Anterior cingulate cortex (tissue), 58 donors: ENCODE results near the gene MICU2.
A peak's percentile ranks its signal among the peaks of the same experiment; 100 is the strongest.

Experiments
- DNase-seq, 58 donors: peaks; one replicate each; lab custom pipeline; 2025; lab: John Stamatoyannopoulos, UW

The MICU2 gene

DNA sequence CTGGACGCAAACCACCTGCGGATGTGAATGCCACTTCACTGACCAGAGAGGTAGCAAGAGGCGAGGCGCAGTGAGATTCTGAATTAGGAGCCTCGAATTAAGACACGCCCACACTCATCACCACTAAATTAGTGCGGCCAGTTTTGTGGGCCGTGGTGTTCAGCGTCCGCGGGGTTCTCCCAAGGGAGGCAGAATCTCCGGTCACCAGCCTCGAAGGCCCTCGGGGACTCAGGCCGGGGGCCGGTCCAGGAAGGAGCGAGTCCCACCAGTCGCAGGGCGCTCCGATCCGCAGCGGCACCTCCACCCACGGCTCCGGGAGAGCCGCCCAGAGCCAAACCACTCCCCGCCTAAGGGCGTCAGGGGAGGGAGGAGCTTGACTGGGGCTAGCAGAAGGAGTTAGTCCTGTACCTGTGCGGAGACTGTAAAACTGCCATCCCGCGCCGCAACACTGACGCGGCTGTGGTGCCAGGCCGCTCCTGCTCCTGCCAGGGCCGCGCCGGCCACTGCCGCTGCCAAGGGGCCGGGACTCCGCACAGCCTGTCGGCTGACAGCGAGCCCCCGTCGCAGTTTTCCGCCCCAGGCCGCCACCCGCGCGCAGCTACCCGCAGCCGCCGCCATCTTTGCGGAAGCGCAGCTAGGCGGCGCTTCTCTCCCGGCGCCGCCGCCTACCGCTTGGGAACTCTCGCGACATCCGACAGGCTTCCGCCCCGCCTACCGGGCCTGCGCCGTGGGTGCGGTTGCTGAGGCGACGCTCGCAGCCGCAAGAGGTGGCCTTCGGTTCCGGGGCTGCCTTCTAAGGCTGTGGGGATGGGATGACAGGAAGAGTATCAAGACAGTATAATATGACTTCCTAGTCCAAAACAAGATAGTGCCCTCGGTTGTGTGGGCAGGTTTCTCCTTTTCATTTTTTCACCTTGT is at the start of gene MICU2:
MICU2 (minus strand) TSS at position 640 of the 918 bp plus-strand sequence; CDS start at position 618, 22 bp downstream.
- peak; percentile 46 to 95 (median 87) for DNase-seq

- no peak for DNase-seq
Observed at GRCh38 chr13:21641629-21642028, 37.7 kb upstream of the MICU2 start.

DNA sequence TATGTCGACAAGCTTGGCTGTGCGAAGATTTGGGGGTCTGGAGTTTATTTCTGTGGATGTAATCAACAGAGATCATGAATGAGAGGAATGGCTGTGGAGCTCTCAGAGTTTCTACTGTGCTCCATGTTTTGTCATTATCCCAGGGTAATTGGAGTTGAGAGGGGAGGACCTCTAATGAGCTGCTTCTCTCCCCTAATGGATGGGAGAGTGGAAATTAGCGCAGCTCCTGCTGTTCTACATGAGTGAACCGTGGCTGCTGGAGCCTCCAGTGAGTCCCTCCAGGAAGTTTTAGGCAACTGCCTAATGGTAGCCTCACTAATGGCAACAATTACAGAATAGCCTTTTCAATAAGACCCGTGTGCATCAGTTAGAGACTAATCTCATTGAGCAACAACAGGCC is 35.6 kb upstream of the MICU2 start:
- no peak for DNase-seq

DNA sequence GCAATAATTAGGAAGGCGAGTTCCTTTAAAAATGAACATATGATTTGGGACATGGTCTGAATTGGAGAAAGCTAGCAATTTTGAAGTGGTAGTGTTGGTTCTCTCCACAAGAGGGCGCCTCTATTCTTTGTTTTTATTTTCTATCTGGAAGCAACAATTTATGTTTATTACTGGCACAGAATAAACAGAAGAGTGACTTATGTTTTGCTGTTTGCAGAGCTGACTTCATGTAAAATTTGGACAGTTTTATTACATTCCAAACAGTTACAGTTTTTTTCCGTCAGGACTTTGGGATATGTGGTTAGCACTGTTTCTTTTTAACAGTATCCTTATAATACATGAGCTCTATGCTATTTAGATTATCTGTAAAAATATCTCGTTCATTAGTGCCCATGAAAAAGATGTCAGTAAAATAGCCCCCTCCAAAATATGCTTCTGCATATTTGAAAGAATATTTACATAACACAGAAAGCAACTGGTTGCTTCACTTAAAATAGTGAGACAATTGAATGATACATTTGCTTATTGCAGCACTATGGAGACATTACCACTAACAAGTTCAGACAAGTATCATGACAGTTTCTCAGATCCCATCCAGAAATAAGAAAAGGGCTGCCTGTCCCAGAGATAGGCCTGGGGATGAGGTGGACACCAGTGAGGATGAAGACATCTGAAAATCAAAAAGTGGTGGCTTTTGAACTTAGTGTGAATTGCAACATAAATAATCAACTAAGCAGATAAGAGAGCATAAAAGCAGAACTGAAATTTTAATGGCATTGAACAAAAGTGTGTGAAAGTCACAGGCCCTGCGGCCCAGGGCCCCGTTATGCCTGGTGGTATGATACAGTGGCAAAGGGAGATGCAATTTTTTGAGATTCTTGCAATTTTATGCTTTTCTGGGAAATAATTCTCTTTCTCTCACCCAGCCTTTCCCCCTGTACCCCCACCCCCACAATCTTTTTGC is 34.6 kb upstream of the MICU2 start:
- DNase-seq = peak in 3 of 58 donors; percentile 6 to 19 (median 9)

GRCh38 chr13:21637296-21637695 is 33.3 kb upstream of the MICU2 start:
- DNase-seq = no peak

DNA sequence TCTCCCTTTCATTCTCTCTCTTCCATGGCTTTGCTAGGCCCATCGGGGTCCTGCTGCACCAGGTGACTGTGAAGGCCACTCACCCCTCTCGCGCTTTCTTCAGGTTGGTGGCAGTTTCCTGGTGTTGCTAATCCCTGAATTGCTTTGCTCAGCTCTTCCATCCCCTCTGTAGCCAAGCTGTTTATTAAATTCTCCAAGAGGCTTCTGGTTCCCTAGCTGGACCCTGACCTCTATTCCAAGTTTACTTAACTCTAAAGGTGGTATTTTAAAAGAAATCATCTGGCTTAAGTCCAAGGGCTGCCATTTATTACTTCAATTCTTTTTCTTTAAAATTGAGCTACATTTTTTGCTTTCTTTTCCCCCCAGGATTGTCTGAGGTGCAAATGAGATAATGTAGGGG is 32.7 kb upstream of the MICU2 start:
- no peak for DNase-seq

DNA sequence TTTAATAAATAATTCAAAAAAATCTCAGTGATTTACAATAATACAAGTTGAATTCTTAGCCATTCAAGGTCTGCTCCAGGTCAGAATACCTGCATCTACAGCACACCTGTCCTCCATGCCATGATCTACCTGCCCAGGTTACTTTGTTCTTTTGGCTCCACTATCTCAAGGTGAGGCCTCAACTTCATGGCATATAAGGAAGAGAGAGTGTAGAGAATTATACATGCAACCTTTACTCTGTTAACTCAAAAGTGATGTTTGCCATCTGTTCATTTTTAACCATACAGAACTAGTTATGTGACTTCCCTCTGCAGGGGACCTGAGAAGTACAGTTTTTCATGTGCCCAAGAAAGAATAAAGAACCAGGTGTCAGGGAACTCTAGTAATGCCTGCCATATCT is 28.2 kb upstream of the MICU2 start:
- no peak for DNase-seq

DNA sequence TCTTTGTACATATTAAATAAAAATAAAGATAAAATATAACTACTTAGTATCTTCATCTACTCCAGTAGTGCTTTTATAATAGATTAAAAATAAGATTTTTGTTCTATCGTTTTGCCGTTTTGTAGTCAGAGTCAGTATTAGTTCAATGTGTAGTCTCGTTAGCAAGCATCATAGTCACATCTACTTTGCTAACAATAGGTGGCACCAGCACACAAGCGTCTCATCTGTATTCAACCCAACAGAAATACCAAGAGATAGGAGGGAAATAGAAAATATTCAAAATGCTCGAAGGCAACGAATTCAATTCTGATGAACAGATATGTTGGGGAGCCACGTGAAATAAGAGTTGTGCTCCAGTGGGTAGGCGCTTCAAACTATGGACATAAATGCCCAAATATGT is 21.4 kb upstream of the MICU2 start:
- DNase-seq = peak in 1 of 58 donors; percentile 22

DNA sequence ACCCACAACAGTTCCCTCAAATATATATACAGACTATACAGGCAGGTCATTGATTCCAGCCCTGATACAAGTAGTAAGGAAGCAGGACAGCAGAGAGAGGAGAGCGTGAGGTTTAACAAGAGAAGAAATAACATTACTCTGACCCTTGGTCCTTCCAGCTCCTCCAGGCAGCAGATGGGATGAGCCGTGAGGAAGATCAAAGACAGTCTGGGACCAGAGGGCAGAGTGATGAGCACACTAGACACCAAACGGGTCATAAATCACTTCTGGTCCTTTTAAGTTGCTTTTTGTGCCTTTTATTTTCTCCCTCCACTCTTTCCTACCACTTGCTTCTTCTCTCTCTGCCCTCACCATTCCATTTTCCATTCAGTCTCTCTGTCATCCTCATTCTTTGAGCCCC is 16.9 kb upstream of the MICU2 start:
- DNase-seq = no peak

DNA sequence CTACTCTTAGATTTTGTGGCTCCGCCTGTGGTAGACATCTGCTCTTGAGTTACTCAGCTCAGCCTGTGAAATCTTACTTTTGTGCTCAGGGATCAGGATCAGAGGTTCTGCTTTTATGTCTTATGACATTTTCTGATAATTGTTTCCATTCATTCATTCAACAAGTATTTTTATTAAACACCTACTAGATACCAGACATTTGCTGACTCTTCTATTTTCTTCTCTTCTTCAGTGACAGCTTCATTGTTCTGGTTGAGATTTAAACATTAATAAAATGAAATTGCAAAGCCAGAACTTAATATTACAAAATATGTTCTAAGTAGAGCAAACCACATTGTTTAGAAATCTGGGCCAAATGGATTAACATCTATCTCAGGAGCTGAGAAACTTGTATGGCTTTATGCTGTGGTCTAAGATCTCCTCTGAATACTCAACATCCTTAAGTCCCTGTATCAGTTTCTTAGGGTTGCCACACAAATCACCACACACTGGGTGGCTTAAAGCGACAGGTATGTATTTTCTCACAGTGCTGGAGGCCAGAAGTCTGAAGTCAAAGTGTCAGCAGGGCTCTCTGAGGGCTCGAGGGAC is 15.8 kb upstream of the MICU2 start:
- DNase-seq = no peak

DNA sequence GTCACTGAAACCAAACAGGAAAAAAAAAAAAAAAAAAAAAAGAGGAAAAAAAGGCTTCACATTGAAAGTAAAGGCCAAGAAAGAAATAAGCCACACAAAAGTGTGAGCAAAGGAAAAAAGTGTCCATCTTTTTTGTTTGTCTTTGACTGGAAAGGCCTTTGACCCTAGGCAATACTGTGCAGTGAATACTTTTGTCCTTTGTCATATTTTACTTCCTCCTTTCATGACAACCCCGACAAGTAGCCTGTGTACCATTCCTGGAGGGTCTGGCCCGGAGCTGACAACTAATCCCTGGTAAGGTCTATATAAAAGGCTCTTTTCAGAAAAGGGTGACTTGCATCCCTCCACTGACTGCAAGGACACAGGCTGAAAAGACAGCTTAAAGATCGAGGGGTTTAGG is 12.9 kb upstream of the MICU2 start:
- DNase-seq = no peak

- DNase-seq = no peak
Observed at GRCh38 chr13:21616205-21616866, 12.4 kb upstream of the MICU2 start.

- DNase-seq = no peak
Observed at GRCh38 chr13:21615427-21615826, 11.5 kb upstream of the MICU2 start.

DNA sequence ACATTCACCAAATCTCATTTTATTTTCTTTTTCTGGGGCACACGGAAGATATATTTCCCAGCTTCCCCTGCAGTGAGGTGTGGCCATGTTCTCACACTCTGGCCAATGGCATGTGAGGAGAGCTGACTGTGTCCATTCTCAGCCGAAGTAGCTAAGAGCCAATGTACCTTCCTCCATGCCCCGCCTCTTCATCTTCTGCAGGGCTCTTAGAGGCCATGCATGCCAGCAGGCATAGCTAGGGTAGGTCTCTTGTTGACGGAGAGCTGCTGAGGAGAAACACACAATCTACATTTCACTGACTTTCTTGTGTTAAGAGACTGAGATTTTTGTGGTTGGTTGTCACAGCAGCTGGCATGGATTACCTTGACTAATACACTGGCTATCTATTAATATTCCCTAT is 9.8 kb upstream of the MICU2 start:
- no peak for DNase-seq

DNA sequence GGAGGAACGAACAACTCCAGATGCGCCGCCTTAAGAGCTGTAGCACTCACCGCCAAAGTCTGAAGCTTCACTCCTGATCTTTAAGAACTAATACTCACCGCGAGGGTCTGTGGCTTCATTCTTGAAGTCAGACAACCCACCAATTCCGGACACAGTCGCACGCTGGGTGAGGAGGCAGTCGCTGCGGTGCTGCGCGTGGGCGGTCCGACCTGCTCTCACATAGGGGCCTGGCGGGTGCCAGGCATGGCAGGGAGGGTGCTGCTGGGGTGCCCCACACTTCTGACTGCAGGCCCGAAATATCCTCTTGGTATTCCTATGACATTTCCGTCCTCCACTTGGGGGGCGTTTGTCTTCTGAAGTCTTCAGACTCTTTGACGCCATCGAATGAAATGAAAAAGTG is 7.4 kb upstream of the MICU2 start:
- no peak for DNase-seq

DNA sequence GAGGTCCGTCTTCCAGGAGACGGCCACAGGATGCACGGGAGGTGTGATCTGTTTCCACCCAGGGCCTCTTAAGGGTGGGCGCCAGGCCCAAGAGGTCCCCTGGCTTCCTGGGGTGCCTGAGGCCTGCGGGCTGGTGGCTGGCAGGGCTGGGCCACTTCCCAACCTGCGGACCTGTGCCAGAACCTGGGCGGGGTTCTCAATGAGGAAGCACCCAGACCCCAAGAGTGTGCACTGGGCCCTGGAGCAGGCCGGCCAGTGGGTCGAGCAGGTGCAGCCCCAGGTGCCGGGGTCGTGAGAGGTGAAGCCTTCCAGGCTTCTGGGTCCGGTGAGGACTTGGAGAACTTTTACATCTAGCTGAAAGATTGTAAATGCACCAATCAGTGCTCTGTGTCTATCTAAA is 6.7 kb upstream of the MICU2 start:
- DNase-seq = no peak

DNA sequence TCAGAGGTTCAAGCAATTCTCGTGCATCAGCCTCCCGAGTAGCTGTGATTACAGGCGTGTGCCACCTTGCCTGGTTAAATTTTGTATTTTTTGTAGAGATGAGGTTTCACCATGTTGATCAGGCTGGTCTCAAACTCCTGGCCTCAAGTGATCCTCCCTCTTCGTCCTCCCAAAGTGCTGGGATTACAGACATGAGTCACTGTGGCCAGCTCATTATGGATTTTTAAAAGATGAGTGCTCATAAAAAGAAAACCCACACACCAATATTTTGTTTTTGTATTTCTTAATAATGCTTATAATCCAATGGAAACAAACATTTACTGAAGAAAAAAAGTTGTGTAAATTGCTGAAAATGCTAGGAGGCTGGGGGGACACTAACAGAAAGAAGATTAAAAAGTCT is 5.0 kb upstream of the MICU2 start:
- no peak for DNase-seq

DNA sequence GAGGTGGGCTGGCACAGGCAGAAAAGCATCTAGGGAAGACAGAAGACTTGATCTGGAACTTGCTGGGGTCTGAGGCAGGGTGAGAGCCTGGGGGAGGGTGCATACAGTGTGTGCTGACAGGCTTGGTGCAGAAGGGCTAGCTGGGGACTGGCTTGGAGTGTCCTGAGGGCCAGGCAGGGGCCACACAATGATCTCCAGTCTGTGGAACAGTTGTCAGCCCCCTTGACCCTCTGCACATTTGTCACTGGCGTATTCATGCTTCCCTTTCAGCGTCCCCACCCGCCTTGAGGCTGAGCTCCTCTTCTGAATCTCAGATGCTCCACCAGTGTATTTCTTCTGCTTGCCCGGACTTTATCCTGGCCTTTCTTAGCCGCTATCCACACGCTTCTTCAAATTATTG is 2.8 kb upstream of the MICU2 start:
- no peak for DNase-seq

- no peak for DNase-seq
Observed at GRCh38 chr13:21606251-21606650, 2.3 kb upstream of the MICU2 start.

DNA sequence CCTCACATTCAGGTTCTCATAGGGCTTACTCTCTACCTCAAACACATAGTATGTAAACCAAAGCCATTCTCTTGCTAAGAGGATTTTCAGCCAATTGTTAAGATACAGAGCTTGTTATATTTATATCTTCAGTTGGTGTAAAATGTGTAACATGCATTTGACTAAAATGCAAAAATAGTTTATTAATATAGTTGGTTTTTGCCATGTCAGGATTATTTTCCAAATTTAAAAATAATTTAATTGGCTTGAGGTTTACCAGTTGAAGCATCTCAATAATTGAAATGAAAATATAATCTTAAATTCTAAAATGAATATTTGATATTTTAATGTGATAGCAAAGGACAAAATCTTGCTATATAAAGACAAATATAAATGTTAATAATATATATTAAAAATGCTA is 7.2 kb downstream of the MICU2 start:
- no peak for DNase-seq

DNA sequence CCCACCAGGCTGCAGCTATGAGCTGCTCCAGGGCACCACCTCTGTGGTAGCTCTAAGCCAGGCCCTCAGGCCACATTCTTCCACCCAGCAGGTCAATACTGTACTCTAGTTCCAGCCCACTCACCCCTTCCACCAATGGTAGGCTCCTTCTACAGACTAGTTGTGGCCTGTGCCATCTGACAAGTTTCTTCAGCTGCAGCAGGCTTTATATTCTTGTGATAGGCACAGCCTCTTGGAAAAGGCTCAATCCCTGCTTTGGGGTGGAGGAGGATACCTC is 8.5 kb downstream of the MICU2 start:
- DNase-seq = no peak
